HG03520 (cell line): ENCODE results near the gene KRTAP20-1.

Experiments used
- ATAC-seq: cut with Tn5 transposase; IDR thresholded peaks from one replicate; pipeline ENCODE4 v1.9.1; 2021; ENCODE audit warnings: mild to moderate bottlenecking, moderate library complexity; ENCODE audit not compliant: unreplicated experiment

Gene KRTAP20-1

DNA sequence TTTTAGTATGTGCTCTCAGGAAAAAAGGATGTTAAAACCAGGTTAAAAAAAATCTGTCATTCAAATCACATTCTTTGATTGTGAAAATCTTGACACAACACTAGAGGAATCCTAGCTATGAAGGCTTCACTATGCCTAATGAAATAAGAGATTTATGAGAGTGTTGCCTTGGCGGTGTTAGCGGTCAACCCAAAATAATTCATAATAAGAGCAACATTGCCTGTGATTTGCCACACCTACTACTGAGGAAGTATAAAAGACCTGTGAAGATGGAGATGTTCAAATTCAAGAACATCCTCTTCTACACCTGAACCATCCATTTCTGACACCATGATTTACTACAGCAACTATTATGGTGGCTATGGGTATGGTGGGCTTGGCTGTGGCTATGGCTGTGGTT is at the start of gene KRTAP20-1:
Gene KRTAP20-1, plus strand, starts transcription at position 301 of the 400 bp plus-strand sequence. Its CDS starts 30 bp downstream, at position 331.
- no peak for ATAC-seq

GRCh38 chr21:30567617-30568016 is 48.6 kb upstream of the KRTAP20-1 start:
- no peak for ATAC-seq

DNA sequence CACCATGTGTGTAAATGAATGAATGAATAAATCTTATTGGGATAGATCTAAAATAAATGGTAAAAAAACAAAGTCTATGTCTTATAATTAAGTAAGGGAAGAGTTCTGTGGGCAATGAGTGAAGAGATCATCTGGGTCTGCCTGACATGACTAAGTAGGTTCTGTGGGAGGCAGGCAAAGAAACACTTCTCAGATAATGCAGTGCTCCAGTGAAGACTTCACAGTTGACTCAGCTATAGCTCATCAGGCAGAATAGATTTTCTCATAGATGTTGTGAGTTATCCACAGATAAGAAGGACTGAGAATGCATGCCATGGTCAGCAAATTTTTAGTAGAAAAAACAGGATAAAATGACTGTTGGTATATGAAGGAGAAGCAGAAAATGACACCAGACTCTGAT is 38.5 kb upstream of the KRTAP20-1 start:
- ATAC-seq: no peak

GRCh38 chr21:30579346-30579745 is 36.9 kb upstream of the KRTAP20-1 start:
- ATAC-seq: no peak

DNA sequence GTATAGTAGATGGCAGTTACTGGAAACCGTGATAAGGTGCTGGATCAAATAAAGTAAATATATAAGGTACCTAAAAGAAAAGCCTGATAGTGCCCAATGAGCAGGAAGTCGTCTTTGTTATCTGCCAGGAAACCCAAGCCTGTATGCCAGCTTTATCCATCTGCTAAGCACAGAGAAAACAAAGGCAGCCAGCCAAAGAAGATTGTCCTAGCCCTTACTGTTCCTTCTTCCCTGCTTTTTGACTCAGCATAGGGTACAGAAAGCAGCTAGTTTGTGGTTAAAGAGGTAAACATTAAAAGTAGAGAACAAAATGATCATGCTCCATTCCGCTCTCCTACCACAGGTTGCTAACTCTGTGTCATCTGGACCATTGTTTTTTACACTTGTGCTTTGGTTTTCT is 36.1 kb upstream of the KRTAP20-1 start:
- ATAC-seq: no peak

GRCh38 chr21:30582870-30583269 is 33.4 kb upstream of the KRTAP20-1 start:
- ATAC-seq: no peak

- ATAC-seq: no peak
These were observed 25.9 kb upstream of the KRTAP20-1 start, which contains the start of gene KRTAP22-2 for GRCh38 chr21:30590297-30590696. Gene KRTAP22-2, minus strand, starts transcription at chr21:30590397.

- no peak for ATAC-seq
These were observed 24.1 kb upstream of the KRTAP20-1 start, which contains the start of gene KRTAP6-3 for GRCh38 chr21:30592140-30592539. Gene KRTAP6-3, plus strand, starts transcription at chr21:30592440. Its CDS starts 6 bp downstream, at chr21:30592446.

DNA sequence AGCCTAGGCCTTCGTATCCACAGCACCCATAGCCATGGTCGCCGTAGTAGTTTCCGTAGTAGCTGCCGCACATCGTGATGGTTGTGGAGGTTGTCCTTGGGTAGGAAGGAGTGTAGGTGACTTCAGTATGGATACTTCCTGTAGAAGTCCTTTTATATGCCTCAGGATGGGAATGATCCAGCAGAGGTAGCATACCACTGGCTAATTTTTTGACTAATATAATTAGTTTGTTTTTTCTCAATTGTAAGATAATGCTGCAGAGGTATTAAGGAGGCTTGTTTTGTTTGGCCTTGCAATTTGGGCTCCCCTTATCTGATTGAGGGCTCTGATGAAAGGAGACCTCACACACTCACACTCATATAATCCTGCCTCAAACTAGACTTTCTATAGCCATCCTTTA is 17.4 kb upstream of the KRTAP20-1 start, which contains the start of gene KRTAP6-2:
Gene KRTAP6-2, minus strand, starts transcription at position 101 of the 400 bp plus-strand sequence. Its CDS starts 28 bp downstream, at position 73.
- no peak for ATAC-seq

GRCh38 chr21:30600787-30601186 is 15.4 kb upstream of the KRTAP20-1 start, which contains the start of gene KRTAP22-1:
Gene KRTAP22-1, plus strand, starts transcription at chr21:30601087.
- no peak for ATAC-seq

GRCh38 chr21:30605968-30606367 is 10.3 kb upstream of the KRTAP20-1 start:
- ATAC-seq: no peak

- ATAC-seq: no peak
These were observed 4.1 kb upstream of the KRTAP20-1 start for GRCh38 chr21:30612132-30612531.

GRCh38 chr21:30613836-30614235 is 2.4 kb upstream of the KRTAP20-1 start, which contains the start of gene KRTAP6-1:
Gene KRTAP6-1, minus strand, starts transcription at chr21:30613930. Its CDS starts 26 bp downstream, at chr21:30613904.
- ATAC-seq: no peak

DNA sequence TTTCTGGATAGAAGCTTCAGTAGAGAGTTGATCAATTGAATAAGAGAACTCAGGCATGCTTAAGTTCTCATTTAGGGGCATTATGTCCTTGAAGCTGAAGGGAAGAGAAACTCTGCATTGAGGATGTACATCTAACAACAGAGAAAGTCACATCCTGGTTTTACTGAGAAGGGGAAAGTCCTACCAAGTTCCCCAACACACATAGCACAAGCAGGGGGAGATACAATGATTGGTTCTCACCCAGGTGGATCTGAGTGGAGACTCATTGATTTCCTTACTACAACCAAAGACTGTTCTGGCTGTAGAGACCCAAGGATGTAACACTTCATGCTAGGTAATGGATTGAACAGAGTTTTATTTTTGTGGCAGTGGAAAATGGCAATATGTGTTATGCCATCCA is 1.0 kb upstream of the KRTAP20-1 start:
- ATAC-seq: no peak

- ATAC-seq: no peak
These were observed 3.9 kb downstream of the KRTAP20-1 start for GRCh38 chr21:30620080-30620479.

DNA sequence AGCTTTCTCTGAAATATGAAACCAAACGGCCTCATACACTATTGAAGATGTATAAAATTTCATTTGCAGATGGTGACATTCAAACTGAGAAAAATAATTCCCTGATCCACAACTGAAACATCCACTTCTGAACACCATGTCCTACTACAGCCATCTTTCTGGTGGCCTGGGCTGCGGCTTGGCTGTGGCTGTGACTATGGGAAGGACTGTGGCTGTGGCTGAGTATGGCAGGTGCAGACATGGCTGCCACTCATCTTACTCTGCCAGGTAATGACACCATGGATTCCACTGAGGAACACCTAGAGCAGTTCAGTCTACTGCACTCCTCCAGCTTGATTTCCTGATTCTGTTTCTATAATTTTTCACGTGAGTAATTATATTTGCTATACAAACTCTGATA is 4.3 kb downstream of the KRTAP20-1 start, which contains the start of gene KRTAP20-4:
Gene KRTAP20-4, plus strand, starts transcription at position 106 of the 400 bp plus-strand sequence.
- ATAC-seq: no peak

GRCh38 chr21:30623362-30623761 is 7.1 kb downstream of the KRTAP20-1 start:
- no peak for ATAC-seq

- no peak for ATAC-seq
These were observed 9.4 kb downstream of the KRTAP20-1 start for GRCh38 chr21:30625449-30626165.

GRCh38 chr21:30628109-30628508 is 11.9 kb downstream of the KRTAP20-1 start:
- ATAC-seq: no peak

GRCh38 chr21:30629200-30629599 is 13.0 kb downstream of the KRTAP20-1 start:
- ATAC-seq: no peak

DNA sequence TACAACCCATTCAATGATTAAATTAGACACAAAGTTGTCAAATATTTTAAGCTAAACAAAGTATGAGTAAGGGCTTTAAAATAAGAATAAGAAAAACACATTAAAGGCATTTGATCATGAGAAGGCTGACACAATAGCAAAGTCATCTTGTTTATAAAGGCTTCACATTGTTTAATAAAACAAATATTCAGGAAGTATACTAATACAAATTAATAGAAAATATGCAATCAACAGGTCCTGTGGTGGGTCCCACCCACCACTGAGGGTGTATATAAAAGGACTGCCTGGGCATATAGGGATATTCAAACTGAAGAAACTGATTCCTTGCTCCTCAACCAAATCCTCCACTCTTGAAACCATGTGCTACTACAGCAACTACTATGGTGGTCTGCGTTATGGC is 18.7 kb downstream of the KRTAP20-1 start, which contains the start of gene KRTAP20-2:
Gene KRTAP20-2, plus strand, starts transcription at position 301 of the 400 bp plus-strand sequence. Its CDS starts 58 bp downstream, at position 359.
- ATAC-seq: no peak

- ATAC-seq: no peak
These were observed 22.5 kb downstream of the KRTAP20-1 start for GRCh38 chr21:30638686-30639085.
